ENCODE data around the gene BCAR3. TPM values are rescaled to one million over a fixed set of nuclear protein-coding genes. Genes with fewer than 3 reads are reported as not detected.

The BCAR3 gene
- total RNA-seq, 2 experiments from 2014 or later = 0.42 to 0.55 TPM

GRCh38 chr1:93578911-93579825 is 102.5 kb downstream of the BCAR3 start:
- H3K4me1 Mint-ChIP-seq (ENCODE audit: low read depth) = no peaks in the 10 kb centered on the region
- H3K9me3 Mint-ChIP-seq = no peaks in the 10 kb centered on the region
- no peak overlapping the region for H3K4me3 Mint-ChIP-seq
- no peaks in the 10 kb centered on the region for H3K27me3 Mint-ChIP-seq (ENCODE audit: low read depth)
- intact Hi-C loops (cut with micrococcal nuclease) = no loop called here
- CTCF ChIA-PET = interaction anchor here (0.6 kb wide), 1 partner anchor 41 kb away, joined by 3 read pairs; no protein-coding TSS in a partner anchor
- no peak overlapping the region for H3K27ac Mint-ChIP-seq
- H3K36me3 Mint-ChIP-seq (ENCODE audit: low read depth) = no peaks in the 10 kb centered on the region
- no peak for DNase-seq

GRCh38 chr1:93578433-93578830 is 103.2 kb downstream of the BCAR3 start:
- no peak overlapping the region for H3K4me3 Mint-ChIP-seq
- no peaks in the 10 kb centered on the region for H3K4me1 Mint-ChIP-seq (ENCODE audit: low read depth)
- intact Hi-C loops (cut with micrococcal nuclease) = no loop called here
- CTCF ChIA-PET = no interaction called here
- no peaks in the 10 kb centered on the region for H3K9me3 Mint-ChIP-seq
- no peaks in the 10 kb centered on the region for H3K36me3 Mint-ChIP-seq (ENCODE audit: low read depth)
- no peaks in the 10 kb centered on the region for H3K27me3 Mint-ChIP-seq (ENCODE audit: low read depth)
- H3K27ac Mint-ChIP-seq = peak overlapping the region; percentile 56
- no peak for DNase-seq

- no peak for DNase-seq
- intact Hi-C loops (cut with micrococcal nuclease) = no loop called here
- Mint-ChIP-seq H3K27me3 (ENCODE audit: low read depth) (no peaks in the 10 kb centered on the region), H3K27ac (no peak overlapping the region), H3K4me3 (no peak overlapping the region), H3K9me3 (no peaks in the 10 kb centered on the region), H3K36me3 (ENCODE audit: low read depth) (no peaks in the 10 kb centered on the region), H3K4me1 (ENCODE audit: low read depth) (no peaks in the 10 kb centered on the region)
- CTCF ChIA-PET = interaction anchor here (0.5 kb wide), 1 partner anchor 603 kb away, joined by 3 read pairs; no protein-coding TSS in a partner anchor
Measured at GRCh38 chr1:93577536-93578432, 103.9 kb downstream of the BCAR3 start.

- Mint-ChIP-seq H3K9me3 (no peaks in the 10 kb centered on the region), H3K27ac (no peak overlapping the region), H3K27me3 (ENCODE audit: low read depth) (no peaks in the 10 kb centered on the region), H3K4me1 (ENCODE audit: low read depth) (no peaks in the 10 kb centered on the region), H3K36me3 (ENCODE audit: low read depth) (no peaks in the 10 kb centered on the region), H3K4me3 (no peak overlapping the region)
- no peak for DNase-seq
- intact Hi-C loops (cut with micrococcal nuclease) = no loop called here
- CTCF ChIA-PET = no interaction called here
Measured at GRCh38 chr1:93576746-93577145, 104.9 kb downstream of the BCAR3 start.

- H3K4me3 Mint-ChIP-seq = no peak overlapping the region
- DNase-seq = no peak
- CTCF ChIA-PET = no interaction called here
- H3K4me1 Mint-ChIP-seq (ENCODE audit: low read depth) = no peaks in the 10 kb centered on the region
- H3K27me3 Mint-ChIP-seq (ENCODE audit: low read depth) = no peaks in the 10 kb centered on the region
- no peaks in the 10 kb centered on the region for H3K36me3 Mint-ChIP-seq (ENCODE audit: low read depth)
- intact Hi-C loops (cut with micrococcal nuclease) = no loop called here
- no peaks in the 10 kb centered on the region for H3K9me3 Mint-ChIP-seq
- no peak overlapping the region for H3K27ac Mint-ChIP-seq
Measured at GRCh38 chr1:93576346-93576745, 105.3 kb downstream of the BCAR3 start.

GRCh38 chr1:93575621-93576284 is 105.9 kb downstream of the BCAR3 start:
- H3K9me3 Mint-ChIP-seq = no peaks in the 10 kb centered on the region
- H3K4me3 Mint-ChIP-seq = no peak overlapping the region
- DNase-seq = no peak
- no peaks in the 10 kb centered on the region for H3K27me3 Mint-ChIP-seq (ENCODE audit: low read depth)
- no peaks in the 10 kb centered on the region for H3K36me3 Mint-ChIP-seq (ENCODE audit: low read depth)
- intact Hi-C loops (cut with micrococcal nuclease) = no loop called here
- H3K4me1 Mint-ChIP-seq (ENCODE audit: low read depth) = no peaks in the 10 kb centered on the region
- CTCF ChIA-PET = no interaction called here
- H3K27ac Mint-ChIP-seq = no peak overlapping the region

- H3K36me3 Mint-ChIP-seq (ENCODE audit: low read depth) = no peaks in the 10 kb centered on the region
- CTCF ChIA-PET = interaction anchor here (1.5 kb wide), 1 partner anchor 270 kb away, joined by 4 read pairs; no protein-coding TSS in a partner anchor
- no peak overlapping the region for H3K27ac Mint-ChIP-seq
- no peak overlapping the region for H3K4me3 Mint-ChIP-seq
- no peaks in the 10 kb centered on the region for H3K27me3 Mint-ChIP-seq (ENCODE audit: low read depth)
- DNase-seq = no peak
- no peaks in the 10 kb centered on the region for H3K4me1 Mint-ChIP-seq (ENCODE audit: low read depth)
- intact Hi-C loops (cut with micrococcal nuclease) = no loop called here
- no peaks in the 10 kb centered on the region for H3K9me3 Mint-ChIP-seq
Measured at GRCh38 chr1:93574991-93575390, 106.6 kb downstream of the BCAR3 start.

- no peak overlapping the region for H3K4me3 Mint-ChIP-seq
- no peak overlapping the region for H3K27ac Mint-ChIP-seq
- CTCF ChIA-PET = interaction anchor here (0.5 to 1.5 kb wide), 2 partner anchors 32 to 270 kb away, joined by 4 to 5 read pairs; no protein-coding TSS in a partner anchor
- H3K9me3 Mint-ChIP-seq = no peaks in the 10 kb centered on the region
- intact Hi-C loops (cut with micrococcal nuclease) = no loop called here
- no peaks in the 10 kb centered on the region for H3K4me1 Mint-ChIP-seq (ENCODE audit: low read depth)
- DNase-seq = no peak
- no peaks in the 10 kb centered on the region for H3K36me3 Mint-ChIP-seq (ENCODE audit: low read depth)
- no peaks in the 10 kb centered on the region for H3K27me3 Mint-ChIP-seq (ENCODE audit: low read depth)
Measured at GRCh38 chr1:93574511-93574910, 107.1 kb downstream of the BCAR3 start.

- intact Hi-C loops (cut with micrococcal nuclease) = no loop called here
- H3K9me3 Mint-ChIP-seq = no peaks in the 10 kb centered on the region
- H3K36me3 Mint-ChIP-seq (ENCODE audit: low read depth) = no peaks in the 10 kb centered on the region
- no peak overlapping the region for H3K4me3 Mint-ChIP-seq
- no peak for DNase-seq
- CTCF ChIA-PET = interaction anchor here (0.5 to 1.5 kb wide), 2 partner anchors 32 to 269 kb away, joined by 4 to 5 read pairs; no protein-coding TSS in a partner anchor
- no peaks in the 10 kb centered on the region for H3K27me3 Mint-ChIP-seq (ENCODE audit: low read depth)
- H3K27ac Mint-ChIP-seq = no peak overlapping the region
- H3K4me1 Mint-ChIP-seq (ENCODE audit: low read depth) = no peaks in the 10 kb centered on the region
Measured at GRCh38 chr1:93573940-93574469, 107.6 kb downstream of the BCAR3 start.

- no peak overlapping the region for H3K27ac Mint-ChIP-seq
- CTCF ChIA-PET = interaction anchor here (0.7 kb wide), 2 partner anchors 57 to 380 kb away, joined by 3 to 5 read pairs; no protein-coding TSS in a partner anchor
- intact Hi-C loops (cut with micrococcal nuclease) = no loop called here
Measured at GRCh38 chr1:93571623-93572310, 109.9 kb downstream of the BCAR3 start.

GRCh38 chr1:93569489-93569888 is 112.1 kb downstream of the BCAR3 start:
- no peaks in the 10 kb centered on the region for H3K4me1 Mint-ChIP-seq (ENCODE audit: low read depth)
- no peaks in the 10 kb centered on the region for H3K27me3 Mint-ChIP-seq (ENCODE audit: low read depth)
- no peak for DNase-seq
- CTCF ChIA-PET = no interaction called here
- H3K4me3 Mint-ChIP-seq = no peak overlapping the region
- H3K9me3 Mint-ChIP-seq = no peaks in the 10 kb centered on the region
- no peak overlapping the region for H3K27ac Mint-ChIP-seq
- H3K36me3 Mint-ChIP-seq (ENCODE audit: low read depth) = no peaks in the 10 kb centered on the region
- intact Hi-C loops (cut with micrococcal nuclease) = no loop called here

More at GRCh38 chr1:93571623-93572310, 109.9 kb downstream of the BCAR3 start:
- Mint-ChIP-seq H3K4me1 (ENCODE audit: low read depth) (no peaks in the 10 kb centered on the region), H3K9me3 (no peaks in the 10 kb centered on the region), H3K27me3 (ENCODE audit: low read depth) (no peaks in the 10 kb centered on the region), H3K4me3 (no peak overlapping the region), H3K36me3 (ENCODE audit: low read depth) (no peaks in the 10 kb centered on the region)
- no peak for DNase-seq
